H9 (cell line): Measurements from ENCODE around the gene PXDN. TPM values are rescaled to one million over a fixed set of nuclear protein-coding genes. Genes with fewer than 3 reads are reported as not detected.

Experiments
- DNase-seq: peaks from one replicate; pipeline ENCODE4 v3.0.0-alpha.2; 2017
- H2AFZ ChIP-seq: one replicate; pipeline ENCODE4 v1.6.1; 2013; ENCODE audit warnings: mild to moderate bottlenecking, low read length, control low read depth, moderate library complexity
- H2AK5ac ChIP-seq: 2 replicates; pipeline ENCODE4 v1.6.1; 2013; ENCODE audit warnings: low read length, control low read depth, mixed read lengths; ENCODE audit not compliant: insufficient read length
- H2BK120ac ChIP-seq: one replicate; pipeline ENCODE4 v1.6.1; 2013; ENCODE audit warnings: low read depth, mild to moderate bottlenecking, low read length, control low read depth, inconsistent platforms; ENCODE audit not compliant: poor library complexity, severe bottlenecking
- H2BK12ac ChIP-seq: 2 replicates; pipeline ENCODE4 v1.6.1; 2013; ENCODE audit warnings: low read length, control low read depth, mixed read lengths, low read depth; ENCODE audit not compliant: insufficient read length
- H2BK15ac ChIP-seq: 2 replicates; pipeline ENCODE4 v1.6.1; 2013; ENCODE audit warnings: low read depth, low read length, control low read depth
- H2BK20ac ChIP-seq: one replicate; pipeline ENCODE4 v1.6.1; 2013; ENCODE audit warnings: low read depth, mild to moderate bottlenecking, low read length, control low read depth, inconsistent platforms; ENCODE audit not compliant: poor library complexity, severe bottlenecking
- H2BK5ac ChIP-seq: 2 replicates; pipeline ENCODE4 v1.6.1; 2013; ENCODE audit warnings: low read length, control low read depth, mixed read lengths; ENCODE audit not compliant: insufficient read length
- H3K14ac ChIP-seq: 2 replicates; pipeline ENCODE4 v1.6.1; 2013; ENCODE audit warnings: low read length, control low read depth; ENCODE audit not compliant: insufficient read depth
- H3K18ac ChIP-seq: 2 replicates; pipeline ENCODE4 v1.6.1; 2013; ENCODE audit warnings: low read depth, mild to moderate bottlenecking, mixed read lengths, low read length, control low read depth; ENCODE audit not compliant: insufficient read length
- H3K23ac ChIP-seq: 2 replicates; pipeline ENCODE4 v1.6.1; 2013; ENCODE audit warnings: low read length, control low read depth, mixed read lengths, low read depth; ENCODE audit not compliant: insufficient read length
- H3K23me2 ChIP-seq: 2 replicates; pipeline ENCODE4 v1.6.1; 2013; ENCODE audit warnings: low read depth, mild to moderate bottlenecking, mixed read lengths, low read length, control low read depth; ENCODE audit not compliant: insufficient read length, poor library complexity, severe bottlenecking
- H3K27ac ChIP-seq: 2 replicates; pipeline ENCODE4 v1.5.1; 2013; ENCODE audit warnings: low read length, control low read depth, mixed read lengths, low read depth; ENCODE audit not compliant: insufficient read length
- H3K27me3 ChIP-seq: 2 replicates; pipeline ENCODE4 v1.6.1; 2013; ENCODE audit warnings: low read length, control low read depth, inconsistent platforms; ENCODE audit not compliant: insufficient read depth
- H3K4ac ChIP-seq: 2 replicates; pipeline ENCODE4 v1.6.1; 2013; ENCODE audit warnings: low read depth, mild to moderate bottlenecking, control low read depth, inconsistent platforms, low read length, moderate library complexity
- H3K4me1 ChIP-seq: 2 replicates; pipeline ENCODE4 v1.6.1; 2013; ENCODE audit warnings: low read length, control low read depth, inconsistent platforms; ENCODE audit not compliant: insufficient read depth
- H3K4me2 ChIP-seq: 2 replicates; pipeline ENCODE4 v1.6.1; 2013; ENCODE audit warnings: low read length, control low read depth, mixed read lengths; ENCODE audit not compliant: insufficient read length, insufficient read depth
- H3K56ac ChIP-seq: 2 replicates; pipeline ENCODE4 v1.6.1; 2013; ENCODE audit warnings: low read depth, mild to moderate bottlenecking, mixed read lengths, low read length, control low read depth; ENCODE audit not compliant: insufficient read length
- H3K79me1 ChIP-seq: 2 replicates; pipeline ENCODE4 v1.6.1; 2013; ENCODE audit warnings: low read depth, mild to moderate bottlenecking, moderate library complexity, low read length, control low read depth, inconsistent platforms; ENCODE audit not compliant: insufficient read depth, poor library complexity, severe bottlenecking
- H3K79me2 ChIP-seq: 2 replicates; pipeline ENCODE4 v1.6.1; 2013; ENCODE audit warnings: low read length, control low read depth, inconsistent platforms; ENCODE audit not compliant: insufficient read depth
- H3K9ac ChIP-seq: 2 replicates; pipeline ENCODE4 v1.6.1; 2013; ENCODE audit warnings: low read length, control low read depth, mixed read lengths; ENCODE audit not compliant: insufficient read length; ENCODE audit errors: extremely low read depth
- H3K9me3 ChIP-seq: one replicate; pipeline ENCODE4 v1.6.1; 2013; ENCODE audit warnings: low read depth, low read length, inconsistent platforms; ENCODE audit not compliant: control insufficient read depth
- H3T11ph ChIP-seq: one replicate; pipeline ENCODE4 v1.6.1; 2013; ENCODE audit warnings: mild to moderate bottlenecking, low read length, control low read depth, inconsistent platforms
- H4K20me1 ChIP-seq: one replicate; pipeline ENCODE4 v1.6.1; 2013; ENCODE audit not compliant: control insufficient read depth, insufficient read length, insufficient read depth
- H4K5ac ChIP-seq: 2 replicates; pipeline ENCODE4 v1.6.1; 2013; ENCODE audit warnings: low read depth, mild to moderate bottlenecking, mixed read lengths, low read length, control low read depth; ENCODE audit not compliant: insufficient read length
- H4K8ac ChIP-seq: replicated peaks from 2 replicates; pipeline ENCODE4 v1.6.1; 2013; ENCODE audit warnings: low read length, control low read depth, mixed read lengths, low read depth; ENCODE audit not compliant: insufficient read length
- H4K91ac ChIP-seq: 2 replicates; pipeline ENCODE4 v1.6.1; 2013; ENCODE audit warnings: low read depth, mild to moderate bottlenecking, moderate library complexity, mixed read lengths, low read length, control low read depth; ENCODE audit not compliant: insufficient read length
- H3K27ac Mint-ChIP-seq, 3 experiments: 2 replicates in 2 of 3; 3 replicates in 1 of 3; pipeline ENCODE4 v1.8.0; 2020 to 2021; ENCODE audit warnings: mixed read lengths in 3 of 3, mild to moderate bottlenecking in 1 of 3, moderate library complexity in 1 of 3
- H3K27me3 Mint-ChIP-seq: 2 replicates; pipeline ENCODE4 v1.8.0; 2021; ENCODE audit warnings: low read depth, mild to moderate bottlenecking, moderate library complexity, mixed read lengths
- H3K36me3 Mint-ChIP-seq, 3 experiments: 2 replicates in 2 of 3; 3 replicates in 1 of 3; pipeline ENCODE4 v1.8.0; 2020 to 2021; ENCODE audit warnings: low read depth in 3 of 3, mixed read lengths in 3 of 3; ENCODE audit not compliant: insufficient read depth in 1 of 3
- H3K4me1 Mint-ChIP-seq, 2 experiments: 2 replicates each; pipeline ENCODE4 v1.8.0; 2020; ENCODE audit warnings: mixed read lengths in 2 of 2
- H3K4me3 Mint-ChIP-seq, 2 experiments: 2 replicates in 1 of 2; 3 replicates in 1 of 2; pipeline ENCODE4 v1.8.0; 2020 to 2021; ENCODE audit warnings: mild to moderate bottlenecking in 2 of 2, mixed read lengths in 2 of 2, moderate library complexity in 1 of 2
- H3K9me3 Mint-ChIP-seq, 2 experiments: 2 replicates in 1 of 2; 3 replicates in 1 of 2; pipeline ENCODE4 v1.8.0; 2020; ENCODE audit warnings: mild to moderate bottlenecking in 2 of 2, mixed read lengths in 2 of 2, moderate library complexity in 1 of 2
- WGBS: extraction: QIAGEN DNeasy Blood & Tissue Kit; methylation state at CpG from one replicate; pipeline ENCODE4 v1.1.7; 2013; ENCODE audit warnings: missing lambda C conversion rate, low lambda C conversion rate, mixed read lengths; ENCODE audit not compliant: insufficient read length; ENCODE audit errors: extremely low coverage; 5-methylcytosine and 5-hydroxymethylcytosine counted together
- total RNA-seq: library from RNA; stranded (reverse); gene quantifications from 2 replicates; pipeline ENCODE4 v1.2.1, GENCODE V29; 2021
- TF ChIP-seq, protein P1 (sequence below): fragments of 200-600 bp; sonication (generic); conservative IDR thresholded peaks from 3 replicates; pipeline ENCODE4 v1.8.0; 2021; ENCODE audit warnings: antibody characterized with exemption, mild to moderate bottlenecking

PXDN gene
- total RNA-seq, 1 experiment from 2014 or later, result 146 TPM

GRCh38 chr2:1606421-1607235 lies 137.7 kb downstream of the PXDN start:
- Histone ChIP-seq H3K23me2 (no peaks in the 10 kb centered on the region), H2AFZ (no peak overlapping the region), H2AK5ac (peak overlapping the region; percentile 13), H3K4ac (no peak overlapping the region), H2BK15ac (no peak overlapping the region), H2BK20ac (no peak overlapping the region), H3K23ac (no peak overlapping the region), H3K27ac (peak overlapping the region; percentile 11), H3K9me3 (no peaks in the 10 kb centered on the region), H4K91ac (peak overlapping the region; percentile 57), H4K20me1 (no peaks in the 10 kb centered on the region), H3K9ac (no peak overlapping the region), H3K18ac (peak overlapping the region; percentile 30), H3K4me2 (no peak overlapping the region), H3K79me1 (no peaks in the 10 kb centered on the region), H3K4me1 (peaks cover 13% of the 10 kb centered on the region; the same call in 1 of the 2 replicates), H2BK5ac (no peak overlapping the region), H2BK12ac (peak overlapping the region; percentile 43), H3K79me2 (no peaks in the 10 kb centered on the region), H4K5ac (no peak overlapping the region), H3T11ph (no peak overlapping the region), H4K8ac (peak overlapping the region; percentile 22), H3K27me3 (no peaks in the 10 kb centered on the region), H2BK120ac (no peak overlapping the region), H3K56ac (no peak overlapping the region), H3K14ac (peak overlapping the region; percentile 44; the same call in 1 of the 2 replicates)
- H3K36me3 Mint-ChIP-seq, result peaks cover 0 to 6% (median 0%) of the 10 kb centered on the region in 3 experiments; a peak in 4 of 7 replicates
- no peaks in the 10 kb centered on the region; a peak in 1 of 5 replicates for H3K9me3 Mint-ChIP-seq
- H3K27me3 Mint-ChIP-seq, result no peaks in the 10 kb centered on the region
- peak overlapping the region in 2 of 3 experiments; percentile 88 to 89; a peak in 4 of 7 replicates for H3K27ac Mint-ChIP-seq
- DNase-seq, result no peak
- TF ChIP-seq, protein P1, sequence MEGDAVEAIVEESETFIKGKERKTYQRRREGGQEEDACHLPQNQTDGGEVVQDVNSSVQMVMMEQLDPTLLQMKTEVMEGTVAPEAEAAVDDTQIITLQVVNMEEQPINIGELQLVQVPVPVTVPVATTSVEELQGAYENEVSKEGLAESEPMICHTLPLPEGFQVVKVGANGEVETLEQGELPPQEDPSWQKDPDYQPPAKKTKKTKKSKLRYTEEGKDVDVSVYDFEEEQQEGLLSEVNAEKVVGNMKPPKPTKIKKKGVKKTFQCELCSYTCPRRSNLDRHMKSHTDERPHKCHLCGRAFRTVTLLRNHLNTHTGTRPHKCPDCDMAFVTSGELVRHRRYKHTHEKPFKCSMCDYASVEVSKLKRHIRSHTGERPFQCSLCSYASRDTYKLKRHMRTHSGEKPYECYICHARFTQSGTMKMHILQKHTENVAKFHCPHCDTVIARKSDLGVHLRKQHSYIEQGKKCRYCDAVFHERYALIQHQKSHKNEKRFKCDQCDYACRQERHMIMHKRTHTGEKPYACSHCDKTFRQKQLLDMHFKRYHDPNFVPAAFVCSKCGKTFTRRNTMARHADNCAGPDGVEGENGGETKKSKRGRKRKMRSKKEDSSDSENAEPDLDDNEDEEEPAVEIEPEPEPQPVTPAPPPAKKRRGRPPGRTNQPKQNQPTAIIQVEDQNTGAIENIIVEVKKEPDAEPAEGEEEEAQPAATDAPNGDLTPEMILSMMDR, result no peak
- H3K4me1 Mint-ChIP-seq, result peaks cover 0 to 4% of the 10 kb centered on the region in 2 experiments; a peak in 2 of 4 replicates
- no CpG with 5 or more reads among the region's 15 CpGs for WGBS
- H3K4me3 Mint-ChIP-seq, result no peak overlapping the region; a peak in 1 of 5 replicates
